ENCODE measurements around the gene TXLNG. TPM values are rescaled to one million over a fixed set of nuclear protein-coding genes. Genes with fewer than 3 reads are reported as not detected.

The TXLNG gene
- total and polyA plus RNA-seq, 9 donors, result 14.0 to 27.7 (median 20.2) TPM

DNA sequence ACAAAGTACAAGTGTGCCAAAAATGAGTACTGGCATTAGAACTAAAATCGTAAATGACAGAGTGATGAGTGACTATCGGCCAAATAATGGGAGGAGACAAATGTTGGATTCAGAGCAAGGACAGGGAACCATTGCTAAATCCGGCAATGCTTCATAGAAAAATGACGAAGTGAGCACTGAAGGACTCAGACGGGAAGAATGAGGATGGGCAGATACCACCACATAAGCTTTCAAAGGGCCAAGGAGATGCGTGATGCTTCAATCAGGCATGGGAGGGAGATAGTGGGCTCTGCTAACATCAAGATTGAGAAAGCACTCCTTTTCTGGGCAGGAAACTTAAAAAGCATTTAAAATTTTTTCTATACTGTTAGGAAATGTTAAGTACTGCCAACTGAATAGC lies 62.3 kb downstream of the TXLNG start:
- Histone ChIP-seq H3K27me3 (no peaks in the 10 kb centered on the region), H3K4me3 (no peak overlapping the region), H3K9me3 (no peaks in the 10 kb centered on the region), H3K36me3 (no peaks in the 10 kb centered on the region), H3K27ac (no peak overlapping the region), H3K4me1 (ENCODE audit: insufficient read depth) (no peaks in the 10 kb centered on the region)
- 66 to 82% (median 70%) methylated on average over 6 of the region's 6 CpGs for WGBS, 3 donors
- intact Hi-C loops (cut with DNase I), result no loop called here
- TF ChIP-seq, protein P1, sequence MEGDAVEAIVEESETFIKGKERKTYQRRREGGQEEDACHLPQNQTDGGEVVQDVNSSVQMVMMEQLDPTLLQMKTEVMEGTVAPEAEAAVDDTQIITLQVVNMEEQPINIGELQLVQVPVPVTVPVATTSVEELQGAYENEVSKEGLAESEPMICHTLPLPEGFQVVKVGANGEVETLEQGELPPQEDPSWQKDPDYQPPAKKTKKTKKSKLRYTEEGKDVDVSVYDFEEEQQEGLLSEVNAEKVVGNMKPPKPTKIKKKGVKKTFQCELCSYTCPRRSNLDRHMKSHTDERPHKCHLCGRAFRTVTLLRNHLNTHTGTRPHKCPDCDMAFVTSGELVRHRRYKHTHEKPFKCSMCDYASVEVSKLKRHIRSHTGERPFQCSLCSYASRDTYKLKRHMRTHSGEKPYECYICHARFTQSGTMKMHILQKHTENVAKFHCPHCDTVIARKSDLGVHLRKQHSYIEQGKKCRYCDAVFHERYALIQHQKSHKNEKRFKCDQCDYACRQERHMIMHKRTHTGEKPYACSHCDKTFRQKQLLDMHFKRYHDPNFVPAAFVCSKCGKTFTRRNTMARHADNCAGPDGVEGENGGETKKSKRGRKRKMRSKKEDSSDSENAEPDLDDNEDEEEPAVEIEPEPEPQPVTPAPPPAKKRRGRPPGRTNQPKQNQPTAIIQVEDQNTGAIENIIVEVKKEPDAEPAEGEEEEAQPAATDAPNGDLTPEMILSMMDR (IDR thresholded peaks at IDR 0.05), result no peak
- TF ChIP-seq POLR2A (IDR thresholded peaks at IDR 0.05) (no peak), EP300 (IDR thresholded peaks at IDR 0.05) (no peak)
- no peak for DNase-seq

DNA sequence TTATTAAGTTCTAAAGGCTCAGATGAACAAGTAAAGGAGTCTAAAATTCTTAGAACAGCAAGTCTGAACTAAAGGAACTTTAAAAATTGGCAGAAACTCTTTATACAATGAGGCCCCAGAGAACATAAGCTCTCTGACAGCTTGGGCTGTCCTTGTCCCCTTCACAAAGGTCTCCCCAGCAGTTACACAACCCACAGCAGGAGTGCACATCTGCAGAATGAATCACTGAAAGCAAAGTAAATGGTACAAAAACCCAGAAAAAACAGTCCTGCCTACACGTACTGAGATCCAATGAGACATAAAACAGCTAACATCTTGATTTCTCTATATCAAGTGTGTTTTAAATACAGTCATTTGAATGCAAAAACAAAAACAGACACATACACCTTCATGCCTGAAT lies 65.2 kb downstream of the TXLNG start:
- H3K27me3 ChIP-seq, result no peaks in the 10 kb centered on the region
- no peaks in the 10 kb centered on the region for H3K9me3 ChIP-seq
- intact Hi-C loops (cut with DNase I), result no loop called here
- no peak overlapping the region for H3K4me3 ChIP-seq
- no peaks in the 10 kb centered on the region for H3K4me1 ChIP-seq (ENCODE audit: insufficient read depth)
- TF ChIP-seq, protein P1 (IDR thresholded peaks at IDR 0.05), result no peak
- TF ChIP-seq POLR2A (IDR thresholded peaks at IDR 0.05), result no peak
- TF ChIP-seq EP300 (IDR thresholded peaks at IDR 0.05), result no peak
- no peaks in the 10 kb centered on the region for H3K36me3 ChIP-seq
- no peak overlapping the region for H3K27ac ChIP-seq
- DNase-seq, result no peak
- WGBS, 3 donors, result 64 to 78% (median 73%) methylated on average over 1 of the region's 1 CpG

DNA sequence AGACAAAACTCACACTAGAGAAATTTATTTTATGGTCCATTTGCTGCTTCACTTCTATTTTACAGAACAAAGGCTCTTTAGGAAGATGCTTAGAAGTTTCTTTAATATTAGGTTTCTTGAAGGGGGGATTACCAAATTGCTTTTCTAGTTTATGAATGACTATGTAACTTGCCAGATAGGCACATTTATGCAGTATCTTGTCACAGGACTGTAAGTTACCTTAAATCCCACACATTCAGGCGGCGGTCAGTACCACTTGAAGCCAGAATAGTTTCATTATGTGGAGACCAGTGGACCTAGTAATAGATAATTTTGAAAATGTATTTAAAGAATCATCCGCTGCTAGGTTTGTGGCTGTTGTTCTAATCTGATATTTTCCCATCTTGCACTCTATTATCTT lies 65.6 kb downstream of the TXLNG start:
- TF ChIP-seq, protein P1 (IDR thresholded peaks at IDR 0.05), result no peak
- TF ChIP-seq EP300 (IDR thresholded peaks at IDR 0.05) (no peak), POLR2A (IDR thresholded peaks at IDR 0.05) (no peak)
- H3K9me3 ChIP-seq, result no peaks in the 10 kb centered on the region
- intact Hi-C loops (cut with DNase I), result no loop called here
- no peak overlapping the region for H3K4me3 ChIP-seq
- H3K36me3 ChIP-seq, result no peaks in the 10 kb centered on the region
- WGBS, 3 donors, result 91 to 95% (median 91%) methylated on average over 3 of the region's 3 CpGs
- H3K27me3 ChIP-seq, result no peaks in the 10 kb centered on the region
- no peaks in the 10 kb centered on the region for H3K4me1 ChIP-seq (ENCODE audit: insufficient read depth)
- no peak overlapping the region for H3K27ac ChIP-seq
- DNase-seq, result no peak

DNA sequence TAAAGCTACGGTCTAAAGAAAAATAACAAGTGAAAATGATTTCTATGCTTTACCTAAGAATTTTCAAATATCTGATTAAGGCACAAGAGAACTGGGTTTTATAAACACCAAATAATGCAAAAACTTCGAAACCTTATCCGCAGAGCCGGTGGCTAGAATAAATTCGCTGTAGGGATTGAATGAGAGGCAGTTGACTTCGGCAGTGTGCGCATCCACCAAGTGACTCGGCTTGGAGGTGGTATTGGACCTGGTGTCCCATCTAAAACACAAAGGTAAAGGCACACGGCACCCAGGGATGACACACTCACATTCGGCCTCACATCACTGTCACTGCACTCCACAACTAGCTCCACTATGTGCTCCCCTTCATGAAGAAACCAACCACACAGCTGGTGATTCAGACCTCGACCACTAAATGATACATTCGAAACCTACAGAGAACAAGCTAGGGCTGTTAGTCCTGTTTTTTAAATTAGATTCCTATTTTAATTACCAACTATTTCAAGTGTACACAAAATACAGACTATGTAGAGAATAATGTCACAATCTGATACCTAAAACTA lies 66.4 kb downstream of the TXLNG start:
- DNase-seq, result no peak
- no peak overlapping the region for H3K4me3 ChIP-seq
- no peaks in the 10 kb centered on the region for H3K27me3 ChIP-seq
- TF ChIP-seq, protein P1 (IDR thresholded peaks at IDR 0.05), result no peak
- TF ChIP-seq POLR2A (IDR thresholded peaks at IDR 0.05) (no peak), EP300 (IDR thresholded peaks at IDR 0.05) (no peak)
- 92 to 95% (median 95%) methylated on average over 12 of the region's 12 CpGs for WGBS, 3 donors
- intact Hi-C loops (cut with DNase I), result no loop called here
- H3K36me3 ChIP-seq, result no peaks in the 10 kb centered on the region
- no peaks in the 10 kb centered on the region for H3K9me3 ChIP-seq
- no peak overlapping the region for H3K27ac ChIP-seq
- no peaks in the 10 kb centered on the region for H3K4me1 ChIP-seq (ENCODE audit: insufficient read depth)

All from ovary (tissue), 9 donors.